Vagina (tissue), 2 donors: ENCODE results near the gene FARP2.

ENCODE experiments used
- CTCF ChIP-seq, 3 experiments: fragments of 450-650 bp in 2 of 3; fragments of 200-600 bp in 1 of 3; sonication (generic) in 1 of 3; IDR thresholded peaks; one replicate each; pipeline ENCODE4 v1.5.1; 2017 to 2019; ENCODE audit warnings: antibody characterized with exemption in 3 of 3, mild to moderate bottlenecking in 2 of 3, moderate library complexity in 2 of 3
- POLR2A ChIP-seq, 2 donors: fragments of 450-650 bp; IDR thresholded peaks; one replicate each; pipeline ENCODE4 v1.6.1; 2017; ENCODE audit warnings: antibody characterized with exemption in 2 of 2, mild to moderate bottlenecking in 2 of 2, moderate library complexity in 2 of 2
- POLR2AphosphoS5 ChIP-seq, 2 donors: sonication (generic); formaldehyde crosslinking; IDR thresholded peaks; one replicate each; pipeline ENCODE4 v1.9.0; 2017; ENCODE audit warnings: antibody characterized with exemption in 2 of 2, mild to moderate bottlenecking in 2 of 2, low read depth in 1 of 2; ENCODE audit not compliant: insufficient read depth in 1 of 2

GRCh38 chr2:241454837-241455485, 98.9 kb downstream of the FARP2 start:
- TF ChIP-seq CTCF (IDR thresholded peaks at IDR 0.05), result no peak
- no peak for TF ChIP-seq POLR2A (IDR thresholded peaks at IDR 0.05)
- TF ChIP-seq POLR2AphosphoS5 (IDR thresholded peaks at IDR 0.05; ENCODE audit: insufficient read depth in 1 of 2, low read depth in 1 of 2), result no peak
